GM19452 (cell line): ENCODE data around the gene FAM222B.
"Not testable (repeated sequence)": the region's sequence is repeated elsewhere in the genome, so short reads cannot be mapped to it uniquely, and the experiment has no call there.

Experiments
- ATAC-seq: cut with Tn5 transposase; IDR thresholded peaks from one replicate; pipeline ENCODE4 v1.9.1; 2021; ENCODE audit not compliant: unreplicated experiment

Gene FAM222B

GRCh38 chr17:28871056-28871579 is 28.5 kb upstream of the FAM222B start:
- peak; percentile 94 for ATAC-seq

- no peak for ATAC-seq
Measured at GRCh38 chr17:28867276-28867675, 24.7 kb upstream of the FAM222B start.

GRCh38 chr17:28865946-28866752 is 23.6 kb upstream of the FAM222B start:
- no peak for ATAC-seq

GRCh38 chr17:28864991-28865849 is 22.6 kb upstream of the FAM222B start:
- no peak for ATAC-seq

- no peak for ATAC-seq
Measured at GRCh38 chr17:28863953-28864352, 21.4 kb upstream of the FAM222B start.

GRCh38 chr17:28862561-28862960 is 20.0 kb upstream of the FAM222B start:
- no peak for ATAC-seq

- ATAC-seq: no peak
Measured at GRCh38 chr17:28861393-28862203, 19.0 kb upstream of the FAM222B start.

- no peak for ATAC-seq
Measured at GRCh38 chr17:28860363-28860808, 17.8 kb upstream of the FAM222B start.

GRCh38 chr17:28858801-28859355 is 16.3 kb upstream of the FAM222B start:
- no peak for ATAC-seq

- no peak for ATAC-seq
Measured at GRCh38 chr17:28857905-28858800, 15.6 kb upstream of the FAM222B start.

- ATAC-seq: no peak
Measured at GRCh38 chr17:28856028-28856574, 13.5 kb upstream of the FAM222B start.

- ATAC-seq: no peak
Measured at GRCh38 chr17:28855336-28855679, 12.7 kb upstream of the FAM222B start.

GRCh38 chr17:28854457-28855335 is 12.1 kb upstream of the FAM222B start, which contains the start of gene ERAL1:
ERAL1 (plus strand) TSS chr17:28855016; CDS start chr17:28855035, 19 bp downstream.
- ATAC-seq: peak; percentile 94

- ATAC-seq: no peak
Measured at GRCh38 chr17:28853295-28853694, 10.7 kb upstream of the FAM222B start.

- no peak for ATAC-seq
Measured at GRCh38 chr17:28849281-28849680, 6.7 kb upstream of the FAM222B start.

GRCh38 chr17:28848667-28849066 is 6.1 kb upstream of the FAM222B start:
- not testable (repeated sequence) for ATAC-seq

- ATAC-seq: not testable (repeated sequence)
Measured at GRCh38 chr17:28846699-28847098, 4.1 kb upstream of the FAM222B start.

- ATAC-seq: no peak
Measured at GRCh38 chr17:28846231-28846630, 3.6 kb upstream of the FAM222B start.
